GM12878 (cell line): Measurements from ENCODE around the gene GRIA4. TPM values are rescaled to one million over a fixed set of nuclear protein-coding genes. Genes with fewer than 3 reads are reported as not detected.
A peak's percentile ranks its signal among the peaks of the same experiment; 100 is the strongest.

Experiments used
- ATAC-seq: fragments of 200-7000 bp; cut with Tn5 transposase; 3 replicates; pipeline ENCODE4 v1.9.1; 2020; ENCODE audit warnings: mild to moderate bottlenecking, moderate library complexity
- BruUV-seq: library from RNA; stranded (reverse); fragments of 400-500 nt; replicated peaks from 2 replicates; lab custom pipeline; 2021; lab: Mats Ljungman, UMichigan
- CTCF ChIA-PET: fragments of 300-600 bp; sonication (Branson Sonifier 250); formaldehyde crosslinking; extraction: SDS; loops from one replicate; lab custom pipeline; 2021; ENCODE audit warnings: inconsistent platforms; lab: Yijun Ruan, JAX
- POLR2A ChIA-PET: fragments of 350-600 bp; formaldehyde crosslinking; extraction: SDS; loops from one replicate; lab custom pipeline; 2021; ENCODE audit warnings: inconsistent platforms; lab: Charles Lee
- RAD21 ChIA-PET: fragments of 300-600 bp; sonication (Branson Sonifier 250); formaldehyde crosslinking; loops from one replicate; lab custom pipeline; 2023; ENCODE audit warnings: antibody characterized with exemption; ENCODE audit not compliant: unreplicated experiment; lab: Charles Lee
- SMC1A ChIA-PET: fragments of 300-600 bp; sonication (Branson Sonifier 250); formaldehyde crosslinking; loops from one replicate; lab custom pipeline; 2023; ENCODE audit not compliant: unreplicated experiment, uncharacterized antibody; lab: Charles Lee
- DNase-seq: peaks from one replicate; pipeline ENCODE4 v3.0.0-alpha.2; 2011; ENCODE audit warnings: low read depth, low spot score
- FAIRE-seq: peaks from 3 replicates; lab custom pipeline; 2011; peaks lifted over from hg19 to GRCh38; lab: Jason Lieb, UNC
- H2AFZ ChIP-seq: 2 replicates; pipeline ENCODE4 v1.6.0; 2011; ENCODE audit warnings: low read depth, low read length, control low read depth; ENCODE audit not compliant: control insufficient read depth
- H3K27ac ChIP-seq: 2 replicates; pipeline ENCODE4 v1.5.1; 2011; ENCODE audit warnings: control low read depth; ENCODE audit not compliant: control insufficient read depth, insufficient read depth
- H3K27me3 ChIP-seq, 2 experiments: replicated peaks in 1 of 2; 2 replicates each; pipeline versions ENCODE4 v1.6.0 to v1.6.1; 2011; ENCODE audit warnings: low read length in 1 of 2; ENCODE audit not compliant: control insufficient read depth in 2 of 2, insufficient read depth in 2 of 2
- H3K36me3 ChIP-seq, 2 experiments: 2 replicates each; pipeline ENCODE4 v1.5.1; 2011; ENCODE audit warnings: low read length in 1 of 2; ENCODE audit not compliant: control insufficient read depth in 2 of 2, insufficient read depth in 2 of 2
- H3K4me1 ChIP-seq: 2 replicates; pipeline ENCODE4 v1.6.1; 2011; ENCODE audit warnings: mild to moderate bottlenecking, low read length, moderate library complexity, mixed read lengths; ENCODE audit not compliant: control insufficient read depth, insufficient read depth
- H3K4me2 ChIP-seq: 2 replicates; pipeline ENCODE4 v1.6.0; 2011; ENCODE audit warnings: control low read depth; ENCODE audit not compliant: control insufficient read depth, insufficient read depth
- H3K4me3 ChIP-seq: fragments of 200-600 bp; sonication (generic); 2 replicates; pipeline ENCODE4 v1.5.1; 2016
- H3K79me2 ChIP-seq: 2 replicates; pipeline ENCODE4 v1.6.0; 2011; ENCODE audit warnings: low read length; ENCODE audit not compliant: control insufficient read depth, insufficient read depth
- H3K9ac ChIP-seq: 2 replicates; pipeline ENCODE4 v1.8.0; 2011; ENCODE audit warnings: low read length, control low read depth, mixed read lengths; ENCODE audit not compliant: control insufficient read depth, insufficient read depth
- H3K9me3 ChIP-seq: replicated peaks from 3 replicates; pipeline ENCODE4 v1.5.1; 2011; ENCODE audit warnings: mild to moderate bottlenecking, low read length; ENCODE audit not compliant: control insufficient read depth, insufficient read depth
- H4K20me1 ChIP-seq: 2 replicates; pipeline ENCODE4 v1.6.0; 2011; ENCODE audit not compliant: control insufficient read depth, insufficient read depth
- DPF2 ChIP-seq: fragments of 450-650 bp; IDR thresholded peaks from 2 replicates; pipeline ENCODE4 v1.6.1; 2017; ENCODE audit warnings: mild to moderate bottlenecking
- EP300 ChIP-seq, 2 experiments: fragments of 150-350 bp in 1 of 2; IDR thresholded peaks; 2 replicates each; pipeline ENCODE4 v1.6.1; 2011 to 2012; ENCODE audit warnings: low read depth in 2 of 2, low read length in 2 of 2, borderline replicate concordance in 1 of 2, improper control_type of control experiment in 1 of 2, inconsistent platforms in 1 of 2; ENCODE audit not compliant: control insufficient read depth in 1 of 2
- FOXM1 ChIP-seq: IDR thresholded peaks from 2 replicates; pipeline ENCODE4 v1.6.1; 2012; ENCODE audit warnings: low read depth, mild to moderate bottlenecking, inconsistent platforms, low read length, moderate library complexity
- IKZF2 ChIP-seq, 2 experiments: fragments of 450-650 bp; IDR thresholded peaks; 2 replicates each; pipeline ENCODE4 v1.6.1; 2017; ENCODE audit warnings: mild to moderate bottlenecking in 2 of 2, moderate library complexity in 2 of 2
- IRF4 ChIP-seq: IDR thresholded peaks from 2 replicates; pipeline ENCODE4 v1.6.1; 2011; ENCODE audit warnings: low read depth, low read length
- NR2C2 ChIP-seq: IDR thresholded peaks from 2 replicates; pipeline ENCODE4 v1.6.1; 2011; ENCODE audit warnings: borderline replicate concordance, low read depth; ENCODE audit not compliant: control insufficient read depth, insufficient read length
- SKIL ChIP-seq: fragments of 450-650 bp; IDR thresholded peaks from 2 replicates; pipeline ENCODE4 v1.6.1; 2017; ENCODE audit warnings: mild to moderate bottlenecking, low read depth, inconsistent platforms; ENCODE audit not compliant: poor library complexity, severe bottlenecking
- SMAD1 ChIP-seq: fragments of 450-650 bp; IDR thresholded peaks from 2 replicates; pipeline ENCODE4 v1.6.1; 2018; ENCODE audit warnings: mild to moderate bottlenecking, low read depth; ENCODE audit not compliant: partially characterized antibody
- SPI1 ChIP-seq: IDR thresholded peaks from 2 replicates; pipeline ENCODE4 v1.6.1; 2011; ENCODE audit warnings: low read depth, mild to moderate bottlenecking, low read length, moderate library complexity, borderline replicate concordance; ENCODE audit not compliant: insufficient read depth
- SREBF1 ChIP-seq: IDR thresholded peaks from 2 replicates; pipeline ENCODE4 v1.6.1; 2012; ENCODE audit warnings: mild to moderate bottlenecking, low read length
- TBL1XR1 ChIP-seq: IDR thresholded peaks from 2 replicates; pipeline ENCODE4 v1.6.1; 2012; ENCODE audit warnings: low read depth, low read length, improper control_type of control experiment
- WGBS: methylation state at CpG from one replicate; pipeline ENCODE4 v1.1.6; 2016; ENCODE audit warnings: low lambda C conversion rate; ENCODE audit not compliant: insufficient replicate concordance, insufficient coverage; ENCODE audit errors: missing lambda C conversion rate; 5-methylcytosine and 5-hydroxymethylcytosine counted together
- in situ Hi-C: fragments of 300-500 bp; cut with MboI; formaldehyde crosslinking; loops from 9 replicates; pipeline ENCODE4 v1.14.3; 2018; ENCODE audit warnings: mixed read lengths
- intact Hi-C: fragments of 100-400 bp; cut with micrococcal nuclease; formaldehyde crosslinking; loops from one replicate; pipeline ENCODE4 v1.14.2; 2022; ENCODE audit not compliant: unreplicated experiment
- polyA plus RNA-seq, 11 experiments: library from polyadenylated mRNA; depleted of rRNA in 4 of 11; unstranded in 6 of 11; stranded (reverse) in 5 of 11; fragments of >200 nt; fragmentation: Nextera tagmentation in 4 of 11; fragmentation: Illumina TruSeq in 1 of 11; extraction: Ambion mirVana in 4 of 11; extraction: Trizol in 1 of 11; gene quantifications; 1 replicate in 1 of 11; 2 replicates in 10 of 11; pipeline versions ENCODE4 v1.2.1 to v1.2.3, GENCODE V29; 2011 to 2016; ENCODE audit warnings: inconsistent platforms in 2 of 11, missing spikeins in 2 of 11, low read depth in 1 of 11
- total RNA-seq, 4 experiments: library from RNA; depleted of rRNA in 3 of 4; stranded (reverse); fragments of >200 nt in 3 of 4; fragmentation: Illumina TruSeq in 1 of 4; extraction: Trizol in 1 of 4; gene quantifications; 2 replicates each; pipeline versions ENCODE4 v1.2.1 to v1.2.3, GENCODE V29; 2013 to 2021
- TF ChIP-seq, protein P1 (sequence below): IDR thresholded peaks from 2 replicates; pipeline ENCODE4 v1.6.1; 2012; ENCODE audit warnings: low read length, inconsistent platforms

GRIA4 gene
- total and polyA plus RNA-seq, 10 of the 15 experiments (the other 5 are each of a cell fraction or from before 2014, with no cell fraction given), result 0.04 TPM; not detected in 9

DNA sequence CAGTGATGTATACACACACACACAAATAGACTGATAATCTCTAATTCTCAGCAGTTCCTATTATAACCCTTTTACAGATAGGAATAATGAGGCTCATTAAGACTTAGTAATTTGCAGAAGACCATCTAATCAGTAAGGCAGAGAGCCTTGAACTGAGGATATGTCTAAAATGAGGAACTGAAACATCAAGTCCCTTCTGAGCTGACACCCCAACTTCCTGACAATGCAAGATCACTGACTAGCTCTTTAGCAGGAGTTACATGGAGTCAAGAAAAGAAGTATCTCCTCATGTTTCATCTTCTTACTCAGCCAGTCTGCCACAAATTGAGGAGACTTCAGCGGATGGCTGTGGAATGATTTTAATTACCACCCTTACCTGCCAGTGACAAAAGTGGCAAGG is 219.2 kb downstream of the GRIA4 start:
- 0% methylated on average over 1 of the region's 1 CpG for WGBS
- H3K36me3 ChIP-seq, result no peaks in the 10 kb centered on the region
- no peaks in the 10 kb centered on the region for H3K9me3 ChIP-seq
- no peaks in the 10 kb centered on the region; a peak in 1 of 4 replicates for H3K27me3 ChIP-seq
- ATAC-seq (peak; percentile 96), FAIRE-seq (peak; percentile 72), DNase-seq (peak; percentile 37)
- CTCF ChIA-PET, result interaction anchor here (1.0 kb wide), 1 partner anchor 34 kb away, joined by 3 read pairs; no protein-coding TSS in a partner anchor
- POLR2A ChIA-PET, result no interaction called here
- H3K79me2 ChIP-seq, result no peaks in the 10 kb centered on the region
- in situ Hi-C loops, result no loop called here
- no TSS peak for BruUV-seq
- intact Hi-C loops, result no loop called here
- no peak overlapping the region for H3K27ac ChIP-seq
- RAD21 ChIA-PET, result no interaction called here
- TF ChIP-seq IKZF2 (IDR thresholded peaks at IDR 0.05), result 0 out of 4 replicates have a peak, but pooled peaks of 1 of the 2 experiments have one; percentile 17
- TF ChIP-seq IRF4, result peak; percentile 84
- TF ChIP-seq SPI1, result peak; percentile 97
- TF ChIP-seq SKIL, result no peak
- no peak for TF ChIP-seq TBL1XR1
- TF ChIP-seq NR2C2, result no peak
- no peak for TF ChIP-seq SMAD1
- TF ChIP-seq SREBF1, result no peak
- 0 out of 2 replicates have a peak, but pooled peaks have one; percentile 20 for TF ChIP-seq DPF2
- TF ChIP-seq, protein P1, sequence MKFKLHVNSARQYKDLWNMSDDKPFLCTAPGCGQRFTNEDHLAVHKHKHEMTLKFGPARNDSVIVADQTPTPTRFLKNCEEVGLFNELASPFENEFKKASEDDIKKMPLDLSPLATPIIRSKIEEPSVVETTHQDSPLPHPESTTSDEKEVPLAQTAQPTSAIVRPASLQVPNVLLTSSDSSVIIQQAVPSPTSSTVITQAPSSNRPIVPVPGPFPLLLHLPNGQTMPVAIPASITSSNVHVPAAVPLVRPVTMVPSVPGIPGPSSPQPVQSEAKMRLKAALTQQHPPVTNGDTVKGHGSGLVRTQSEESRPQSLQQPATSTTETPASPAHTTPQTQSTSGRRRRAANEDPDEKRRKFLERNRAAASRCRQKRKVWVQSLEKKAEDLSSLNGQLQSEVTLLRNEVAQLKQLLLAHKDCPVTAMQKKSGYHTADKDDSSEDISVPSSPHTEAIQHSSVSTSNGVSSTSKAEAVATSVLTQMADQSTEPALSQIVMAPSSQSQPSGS, result no peak
- TF ChIP-seq EP300 (IDR thresholded peaks at IDR 0.05; ENCODE audit: borderline replicate concordance in 1 of 2, control insufficient read depth in 1 of 2, low read depth in 2 of 2, low read length in 2 of 2), result peak in 1 of 2 experiments; percentile 20; a peak in 1 of 4 replicates
- TF ChIP-seq FOXM1, result no peak
- H3K4me1 ChIP-seq, result peaks cover 3% of the 10 kb centered on the region; the same call in 1 of the 2 replicates
- H3K9ac ChIP-seq, result no peak overlapping the region
- H2AFZ ChIP-seq, result no peak overlapping the region
- SMC1A ChIA-PET, result no interaction called here
- H4K20me1 ChIP-seq, result no peaks in the 10 kb centered on the region
- H3K4me3 ChIP-seq, result no peak overlapping the region
- H3K4me2 ChIP-seq, result no peak overlapping the region
